KOPT-K1 (cell line): ENCODE data around the gene KCNC3.
A peak's percentile ranks its signal among the peaks of the same experiment; 100 is the strongest.
"Not testable (repeated sequence)": the region's sequence is repeated elsewhere in the genome, so short reads cannot be mapped to it uniquely, and the experiment has no call there.

ENCODE experiments used
- H3K27ac ChIP-seq: fragments of 200-600 bp; sonication (generic); 2 replicates; pipeline ENCODE4 v1.5.1; 2016; ENCODE audit warnings: antibody characterized with exemption, mild to moderate bottlenecking, low read depth, low read length; ENCODE audit not compliant: poor library complexity, severe bottlenecking
- H3K36me3 ChIP-seq: fragments of 200-600 bp; sonication (generic); 2 replicates; pipeline ENCODE4 v1.5.1; 2017; ENCODE audit warnings: antibody characterized with exemption, mild to moderate bottlenecking, low read length, moderate library complexity; ENCODE audit not compliant: insufficient read depth
- H3K9me3 ChIP-seq: fragments of 200-600 bp; sonication (generic); 2 replicates; pipeline ENCODE4 v1.5.1; 2017; ENCODE audit warnings: antibody characterized with exemption, low read length, mild to moderate bottlenecking; ENCODE audit not compliant: insufficient read depth, poor library complexity, severe bottlenecking

The KCNC3 gene

DNA sequence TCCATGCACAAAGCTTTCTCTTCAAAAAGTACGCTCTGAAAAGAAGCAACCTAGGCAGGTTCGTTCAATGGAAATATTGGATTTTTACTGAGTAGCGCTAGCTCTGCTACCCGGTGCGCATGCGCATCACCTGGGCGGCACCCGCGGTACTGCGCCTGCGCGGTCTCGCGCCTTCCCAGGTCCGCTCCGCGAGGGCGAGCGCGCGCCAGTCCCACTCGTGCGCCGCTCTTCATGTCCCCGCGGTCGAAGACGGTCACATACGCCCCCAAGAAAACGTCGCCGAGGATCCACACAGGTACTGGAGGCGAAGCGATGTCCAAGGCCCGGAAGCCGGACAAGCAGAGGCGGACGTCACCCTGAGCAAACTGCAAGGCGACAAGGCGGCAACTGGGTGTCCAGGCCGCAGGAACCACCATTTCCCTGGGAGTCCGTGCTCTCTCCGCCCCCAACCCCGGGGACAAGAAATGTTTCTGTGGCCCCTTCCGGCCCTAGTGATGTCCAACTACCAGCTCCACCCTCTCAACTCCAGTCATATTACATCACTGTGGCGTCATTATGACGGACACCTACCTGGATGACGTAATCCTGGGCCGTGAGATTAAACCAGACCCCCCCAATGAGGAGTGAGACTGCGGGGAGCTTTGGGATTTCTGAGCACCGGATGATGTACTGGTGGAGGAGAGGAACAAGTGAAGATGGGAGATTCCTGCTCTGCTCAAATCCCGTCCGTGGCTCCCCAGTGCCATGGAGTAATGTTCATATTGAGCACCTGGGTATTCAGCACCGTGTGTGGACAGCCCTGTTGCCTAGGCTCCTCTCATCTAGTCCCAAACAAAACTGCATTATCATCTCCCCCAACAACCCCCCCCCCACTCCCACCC, 4.8 kb upstream of the KCNC3 start:
- H3K9me3 ChIP-seq = no peaks in the 10 kb centered on the region
- H3K36me3 ChIP-seq = no peaks in the 10 kb centered on the region
- peak overlapping the region; percentile 35 for H3K27ac ChIP-seq

DNA sequence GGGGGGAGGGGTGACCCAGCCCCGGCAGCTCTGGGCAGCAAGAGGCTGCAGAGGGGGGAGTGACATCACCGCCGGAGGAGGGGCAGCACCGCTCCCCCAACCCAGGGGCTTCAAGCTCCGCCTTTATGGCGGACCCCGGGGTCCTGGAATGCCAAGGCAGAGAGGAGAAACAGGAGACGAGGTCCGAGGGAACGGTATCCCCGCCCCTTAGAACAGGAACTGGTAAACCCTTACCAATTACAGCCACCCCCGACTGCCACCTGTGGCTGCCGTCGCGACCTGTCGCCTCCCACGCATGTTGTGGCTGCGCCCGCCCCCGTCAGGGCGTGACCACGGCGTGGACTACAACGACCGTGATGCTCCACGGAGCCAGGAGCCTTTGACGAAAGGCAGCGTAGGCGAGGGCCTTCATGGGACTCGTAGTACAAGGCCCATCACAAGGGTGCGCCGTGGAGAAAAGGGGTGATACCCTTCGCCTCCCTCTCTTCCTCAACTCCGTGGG, 4.1 kb upstream of the KCNC3 start:
- H3K27ac ChIP-seq = peak overlapping the region; percentile 35
- no peaks in the 10 kb centered on the region for H3K36me3 ChIP-seq
- H3K9me3 ChIP-seq = no peaks in the 10 kb centered on the region

DNA sequence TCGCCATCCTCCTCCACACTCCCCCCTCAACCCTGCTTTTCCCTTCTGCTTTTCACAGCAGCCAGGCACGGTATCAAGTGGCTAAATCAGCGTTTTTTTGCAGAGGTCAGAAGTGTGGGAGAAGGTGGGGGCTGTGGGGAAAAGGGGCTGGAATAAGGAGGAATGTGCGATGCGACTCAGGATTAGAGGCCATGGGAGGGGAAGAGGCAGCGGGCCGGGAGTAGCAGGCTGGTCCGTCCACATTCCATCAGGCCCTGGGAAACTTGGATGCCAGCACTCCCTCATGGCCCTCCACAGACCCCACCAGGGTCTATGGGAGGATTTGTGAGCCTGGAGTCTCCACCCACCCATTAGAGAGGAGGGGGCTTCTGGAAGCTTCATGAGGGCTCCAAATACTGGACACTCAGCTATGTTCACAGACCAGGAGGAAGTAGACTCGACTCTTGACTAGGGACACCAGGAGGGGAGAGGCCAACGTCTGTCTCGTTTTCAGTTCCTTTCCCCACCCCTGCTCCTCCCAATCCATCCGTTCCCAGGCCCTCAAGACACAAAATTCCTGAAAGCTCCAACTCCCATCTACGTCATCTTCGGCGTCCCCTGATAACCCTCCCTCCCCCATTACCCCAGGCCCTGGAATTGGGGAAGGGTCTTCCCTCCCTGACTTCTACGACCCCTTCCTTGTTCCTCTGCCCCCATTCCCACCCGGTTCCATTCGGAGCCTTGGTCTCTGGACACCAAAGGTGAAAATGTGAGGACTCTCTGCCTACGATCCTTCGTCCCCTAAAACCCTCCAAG, 3.3 kb upstream of the KCNC3 start:
- Histone ChIP-seq H3K9me3 (no peaks in the 10 kb centered on the region), H3K36me3 (no peaks in the 10 kb centered on the region), H3K27ac (no peak overlapping the region)

DNA sequence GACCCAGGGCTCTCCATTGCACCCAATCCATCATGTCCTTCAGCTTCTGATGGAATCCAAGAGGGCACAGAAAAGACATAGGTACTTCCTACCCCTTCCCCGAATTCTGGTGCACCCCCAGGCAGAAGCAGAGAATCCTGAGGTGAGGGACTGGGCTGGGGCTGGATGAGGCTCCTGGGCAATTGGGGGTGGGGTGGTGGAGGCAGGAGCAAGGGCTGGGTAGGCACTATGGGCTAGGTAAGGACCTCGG, 2.7 kb upstream of the KCNC3 start:
- Histone ChIP-seq H3K9me3 (no peaks in the 10 kb centered on the region), H3K36me3 (no peaks in the 10 kb centered on the region), H3K27ac (peak overlapping the region; percentile 34)

DNA sequence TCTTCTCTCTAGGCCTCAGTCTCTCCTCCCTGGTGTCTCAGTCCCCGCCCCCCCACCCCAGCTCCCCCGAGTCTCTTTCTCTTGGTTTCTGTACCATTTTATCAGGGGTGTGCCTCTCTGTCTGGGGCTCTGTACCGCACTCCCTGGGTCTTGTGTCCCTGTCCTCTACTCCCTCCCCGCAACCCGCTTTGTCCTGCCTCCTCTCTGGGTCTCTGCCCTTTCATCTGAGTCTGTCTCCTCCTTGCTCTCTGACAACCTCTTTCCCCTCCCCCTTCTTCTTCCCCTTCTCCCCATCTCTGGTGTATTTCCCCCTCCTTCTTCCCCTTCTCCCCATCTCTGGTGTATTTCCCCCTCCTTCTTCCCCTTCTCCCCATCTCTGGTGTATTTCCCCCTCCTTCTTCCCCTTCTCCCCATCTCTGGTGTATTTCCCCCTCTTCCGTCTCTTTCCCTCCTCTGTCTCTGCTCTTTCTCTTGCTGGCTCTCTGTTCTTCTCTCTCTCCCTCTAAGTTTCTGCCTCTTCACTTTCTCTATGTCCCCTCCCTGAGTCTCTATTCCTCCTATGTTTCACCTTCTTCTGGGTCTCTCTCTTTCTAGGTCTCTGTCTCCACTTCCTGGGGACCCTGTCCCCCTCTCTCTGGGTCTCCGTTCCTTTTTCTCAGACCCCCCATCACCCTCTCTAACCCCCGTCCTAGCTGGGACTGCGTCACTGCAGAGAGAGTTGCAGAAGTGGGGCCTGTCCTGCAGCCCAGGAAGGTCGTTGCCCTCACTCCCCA, 2.2 kb upstream of the KCNC3 start:
- Histone ChIP-seq H3K36me3 (no peaks in the 10 kb centered on the region), H3K9me3 (no peaks in the 10 kb centered on the region), H3K27ac (peak overlapping the region; percentile 34)

DNA sequence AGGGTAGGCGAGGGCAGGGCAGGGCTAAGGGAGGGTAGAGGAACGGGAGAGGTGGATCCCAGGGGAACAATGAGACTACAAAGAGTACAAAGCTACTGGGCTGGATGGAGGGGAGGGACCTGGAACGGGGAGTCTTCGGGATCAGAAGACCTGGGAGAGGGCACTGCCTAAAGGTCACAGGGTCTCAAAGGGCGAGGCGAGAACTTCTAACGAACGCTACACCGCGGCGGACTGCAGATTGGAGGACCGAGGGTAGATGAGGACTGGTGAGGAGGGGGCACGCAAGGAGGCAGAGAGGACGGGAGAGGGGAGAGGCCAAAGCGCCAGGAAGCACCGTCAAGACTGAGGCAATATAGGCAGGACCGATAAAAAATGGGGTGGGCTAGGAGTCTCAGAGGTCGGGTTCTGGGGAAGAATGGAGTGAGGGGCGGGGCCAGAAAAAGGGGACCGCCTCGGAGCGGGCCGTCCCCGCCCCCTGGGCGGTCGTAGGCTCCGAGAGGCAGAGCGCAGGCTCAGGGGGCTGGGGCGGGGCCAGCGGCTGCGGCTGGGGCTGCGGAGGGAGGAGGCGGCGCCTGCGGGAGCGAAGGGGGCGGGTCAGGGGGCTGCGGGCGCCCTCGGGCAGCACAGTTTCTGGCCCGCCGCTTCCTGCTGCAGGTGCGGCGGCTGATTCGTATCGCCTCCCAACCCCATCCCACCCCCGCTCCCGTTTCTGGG, 1.3 kb upstream of the KCNC3 start:
- peak overlapping the region; percentile 34 for H3K27ac ChIP-seq
- H3K9me3 ChIP-seq = no peaks in the 10 kb centered on the region
- H3K36me3 ChIP-seq = no peaks in the 10 kb centered on the region

DNA sequence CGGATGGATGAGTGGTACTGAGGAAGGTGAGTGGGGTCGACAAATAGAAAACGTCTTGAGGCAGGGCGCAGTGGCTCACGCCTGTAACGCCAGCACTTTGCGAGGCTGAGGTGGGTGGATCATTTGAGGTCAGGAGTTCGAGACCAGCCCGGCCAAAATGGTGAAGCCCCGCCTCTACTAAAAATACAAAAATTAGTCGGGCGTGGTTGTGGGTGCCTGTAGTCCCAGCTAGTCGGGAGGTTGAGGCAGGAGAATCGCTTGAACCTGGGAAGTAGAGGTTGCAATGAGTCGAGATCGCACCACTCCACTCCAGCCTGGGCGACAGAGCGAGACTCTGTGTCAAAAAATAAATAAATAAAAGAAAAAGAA, 733 bp upstream of the KCNC3 start:
- H3K36me3 ChIP-seq, H3K27ac ChIP-seq, H3K9me3 ChIP-seq: not testable (repeated sequence)

DNA sequence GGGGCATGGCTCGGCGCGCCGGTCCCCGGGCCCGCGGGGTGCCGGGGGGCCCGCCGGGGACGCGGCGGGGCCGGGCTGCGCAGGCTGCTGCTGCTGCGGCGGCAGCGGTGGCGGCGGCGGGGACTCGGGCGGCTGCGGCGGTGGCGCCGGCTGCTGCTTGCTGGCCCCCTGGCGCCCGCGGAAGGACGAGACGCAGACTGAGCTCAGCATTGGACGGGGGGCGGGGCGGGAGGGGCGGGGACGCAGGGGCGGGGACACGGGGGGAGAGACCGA, 368 bp downstream of the KCNC3 start:
- Histone ChIP-seq H3K36me3 (no peaks in the 10 kb centered on the region), H3K9me3 (no peaks in the 10 kb centered on the region), H3K27ac (no peak overlapping the region)

DNA sequence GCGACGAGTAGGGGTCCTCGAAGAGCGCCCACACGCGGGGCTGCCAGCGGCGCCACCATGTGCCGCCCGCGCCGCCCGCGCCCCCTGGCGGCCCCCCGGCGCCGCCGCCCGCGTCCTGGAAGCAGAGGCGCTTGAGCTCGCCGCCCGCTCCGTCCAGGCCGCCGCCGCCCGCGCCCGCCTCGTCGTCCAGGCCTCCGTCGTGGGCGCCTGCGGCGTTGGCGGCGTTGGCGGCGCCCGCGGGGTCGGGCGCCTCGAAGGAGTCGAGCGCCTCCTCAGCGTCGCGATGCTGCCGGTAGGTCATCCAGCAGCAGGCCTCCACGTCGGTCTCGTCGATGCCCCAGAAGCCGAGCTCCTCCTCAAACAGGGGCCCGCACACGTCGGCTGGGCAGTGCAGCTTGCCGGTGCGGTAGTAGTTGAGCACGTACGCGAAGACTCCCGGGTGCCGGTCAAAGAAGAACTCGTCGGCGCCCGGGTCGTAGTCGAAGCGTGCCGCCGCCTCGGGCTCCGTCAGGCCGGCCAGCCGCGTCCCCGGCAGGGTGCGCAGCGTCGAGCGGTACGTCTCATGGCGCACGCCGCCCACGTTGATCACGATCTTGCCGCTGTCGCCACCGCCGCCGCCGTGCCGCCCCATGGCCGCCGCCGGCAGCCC, 829 bp downstream of the KCNC3 start:
- no peaks in the 10 kb centered on the region for H3K36me3 ChIP-seq
- no peaks in the 10 kb centered on the region for H3K9me3 ChIP-seq
- H3K27ac ChIP-seq = no peak overlapping the region

DNA sequence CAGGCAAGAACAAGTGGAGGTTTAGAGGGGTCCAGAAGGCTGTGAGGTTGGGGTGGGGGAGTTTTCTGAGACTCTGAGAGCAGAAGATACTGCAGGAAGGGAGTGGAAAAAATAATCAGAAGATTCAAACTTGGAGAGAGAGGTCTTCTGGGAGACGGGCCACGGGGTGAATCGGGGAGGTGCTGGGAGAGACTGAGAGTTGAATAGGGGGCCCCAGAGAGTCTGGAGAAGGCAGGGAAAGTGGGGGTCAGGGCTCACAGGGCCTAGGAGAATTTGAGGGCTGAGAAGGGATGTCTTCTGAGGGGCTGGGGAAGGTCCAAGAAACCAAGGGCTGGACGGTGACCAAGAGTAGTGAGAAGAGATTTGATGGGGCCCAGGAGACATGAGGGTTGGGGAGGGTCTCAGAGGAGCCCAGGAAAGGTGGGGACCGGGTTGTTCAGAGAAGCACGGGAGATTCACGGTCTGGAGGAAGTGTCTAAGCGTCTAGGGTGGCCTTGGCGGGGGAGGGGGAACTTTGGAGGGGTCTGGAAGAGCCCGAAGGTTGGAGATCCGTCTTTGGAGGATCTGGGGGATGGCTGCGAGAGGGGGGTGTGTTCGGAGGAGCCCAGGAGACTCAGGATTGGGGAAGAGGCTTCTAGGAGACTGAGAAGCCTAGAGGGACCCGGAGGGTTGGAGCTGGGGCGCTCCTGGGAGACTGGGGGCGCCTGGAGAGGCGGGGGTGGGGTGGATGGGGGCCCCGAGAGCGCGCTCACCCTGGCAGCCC, 1.5 kb downstream of the KCNC3 start:
- Histone ChIP-seq H3K9me3 (no peaks in the 10 kb centered on the region), H3K27ac (no peak overlapping the region), H3K36me3 (no peaks in the 10 kb centered on the region)

DNA sequence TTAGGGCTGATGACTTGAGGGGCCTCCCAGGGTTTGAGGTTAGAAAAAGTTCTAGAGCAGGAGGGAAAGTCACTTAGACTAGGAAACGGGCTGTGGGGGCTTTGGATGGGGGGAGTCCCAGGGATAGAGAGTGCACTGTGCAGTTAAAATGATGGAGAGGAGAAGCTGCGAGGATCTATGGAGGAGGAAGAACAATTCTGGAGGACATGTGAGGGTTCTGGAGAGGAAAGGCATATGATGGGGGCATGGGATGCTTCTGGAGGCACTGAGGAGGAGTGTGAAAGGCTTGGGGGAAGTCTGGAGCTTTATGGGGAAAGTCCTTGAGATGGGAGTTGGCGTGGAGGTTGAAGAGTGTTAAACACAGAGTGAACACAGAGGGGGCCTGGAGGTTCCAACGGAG, 2.2 kb downstream of the KCNC3 start:
- H3K36me3 ChIP-seq = no peaks in the 10 kb centered on the region
- H3K27ac ChIP-seq = no peak overlapping the region
- H3K9me3 ChIP-seq = no peaks in the 10 kb centered on the region

DNA sequence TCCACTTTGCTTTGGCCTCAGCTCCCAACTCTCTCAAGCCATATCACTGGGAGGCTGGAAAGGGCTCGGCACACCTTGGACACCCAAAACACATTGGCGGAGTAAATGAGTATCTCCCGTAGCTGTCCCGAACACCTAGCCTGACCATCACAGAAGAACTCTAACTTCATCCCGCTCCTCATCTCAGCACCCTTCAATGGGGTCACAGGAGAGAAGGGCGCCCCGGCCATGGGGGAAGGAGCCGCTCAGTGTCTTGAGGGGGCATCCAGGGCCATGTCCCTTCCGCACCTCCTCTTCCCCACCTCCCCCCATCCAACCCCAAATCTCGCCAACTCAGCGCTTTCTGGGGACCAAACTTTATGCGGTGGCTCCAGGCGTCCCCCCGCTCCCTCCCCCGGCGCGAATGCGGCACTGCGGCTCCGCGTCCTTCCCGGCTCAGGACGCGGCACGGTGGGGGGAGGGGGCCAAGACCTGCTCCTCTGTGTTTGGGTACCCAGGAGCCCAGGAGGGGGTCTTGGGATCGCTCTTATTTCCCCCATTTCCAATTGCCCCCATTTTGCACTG, 3.0 kb downstream of the KCNC3 start:
- no peak overlapping the region for H3K27ac ChIP-seq
- no peaks in the 10 kb centered on the region for H3K9me3 ChIP-seq
- H3K36me3 ChIP-seq = no peaks in the 10 kb centered on the region

DNA sequence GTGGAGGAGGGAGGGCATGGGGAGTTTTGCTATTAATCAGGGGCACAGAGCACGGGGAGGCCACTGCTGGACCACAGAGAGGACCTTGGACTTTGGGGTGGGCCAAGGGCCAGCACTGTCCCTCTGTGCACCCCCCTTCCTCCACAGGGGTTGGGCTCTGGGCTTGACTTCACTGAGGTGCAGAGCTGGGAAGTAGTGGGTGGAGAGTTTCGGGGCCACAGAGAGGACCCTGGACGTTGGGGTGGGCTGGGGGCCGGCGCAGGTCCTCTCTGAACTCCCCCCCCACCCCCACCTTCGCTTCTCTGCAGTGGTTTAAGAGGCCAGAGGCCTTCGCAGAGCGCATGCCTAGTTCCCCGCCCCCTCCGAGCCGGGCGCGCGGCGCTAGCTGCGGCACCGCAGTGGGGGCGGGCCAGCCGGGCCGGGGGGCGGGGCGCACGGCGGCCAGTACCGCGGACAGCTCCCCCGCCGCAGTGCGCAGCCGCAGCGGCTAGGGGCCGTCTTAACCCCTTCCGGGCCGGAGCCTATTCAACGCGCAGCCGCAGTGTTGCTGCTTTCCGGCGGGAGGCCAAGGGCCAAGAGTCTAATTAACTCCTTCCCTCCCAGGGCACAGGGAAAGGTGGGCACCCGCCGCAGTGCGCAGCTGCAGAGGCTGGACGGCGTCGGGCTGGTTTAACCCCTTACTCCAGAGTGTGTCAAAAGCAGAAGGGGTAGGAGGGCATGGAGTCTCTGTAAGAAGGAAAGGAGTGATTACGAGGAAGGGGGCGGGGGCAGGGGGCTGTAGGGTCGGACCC, 3.7 kb downstream of the KCNC3 start:
- H3K36me3 ChIP-seq = no peaks in the 10 kb centered on the region
- no peaks in the 10 kb centered on the region for H3K9me3 ChIP-seq
- H3K27ac ChIP-seq = no peak overlapping the region
